ENCODE measurements around the gene CCDC18.
"Not testable (repeated sequence)": the region's sequence is repeated elsewhere in the genome, so short reads cannot be mapped to it uniquely, and the experiment has no call there.

Gene CCDC18

GRCh38 chr1:93237021-93237420 lies 56.5 kb downstream of the CCDC18 start:
- no peak for DNase-seq (ENCODE audit: low read depth)

GRCh38 chr1:93238425-93238824 lies 57.9 kb downstream of the CCDC18 start:
- no peak for DNase-seq (ENCODE audit: low read depth)

GRCh38 chr1:93239863-93240262 lies 59.3 kb downstream of the CCDC18 start:
- DNase-seq (ENCODE audit: low read depth), result no peak

GRCh38 chr1:93243233-93243632 lies 62.7 kb downstream of the CCDC18 start:
- DNase-seq (ENCODE audit: low read depth), result not testable (repeated sequence)

- no peak for DNase-seq (ENCODE audit: low read depth)
Observed at GRCh38 chr1:93244298-93245069, 64.0 kb downstream of the CCDC18 start.

GRCh38 chr1:93251966-93252365 lies 71.4 kb downstream of the CCDC18 start:
- no peak for DNase-seq (ENCODE audit: low read depth)

- DNase-seq (ENCODE audit: low read depth), result no peak
Observed at GRCh38 chr1:93252598-93252997, 72.1 kb downstream of the CCDC18 start.

GRCh38 chr1:93253516-93253915 lies 73.0 kb downstream of the CCDC18 start:
- no peak for DNase-seq (ENCODE audit: low read depth)

- no peak for DNase-seq (ENCODE audit: low read depth)
Observed at GRCh38 chr1:93255222-93256079, 74.9 kb downstream of the CCDC18 start.

GRCh38 chr1:93256433-93256832 lies 75.9 kb downstream of the CCDC18 start:
- DNase-seq (ENCODE audit: low read depth), result no peak

- no peak for DNase-seq (ENCODE audit: low read depth)
Observed at GRCh38 chr1:93257889-93258288, 77.4 kb downstream of the CCDC18 start.

GRCh38 chr1:93260726-93261125 lies 80.2 kb downstream of the CCDC18 start:
- DNase-seq (ENCODE audit: low read depth), result not testable (repeated sequence)

- DNase-seq (ENCODE audit: low read depth), result no peak
Observed at GRCh38 chr1:93262645-93263044, 82.1 kb downstream of the CCDC18 start.

GRCh38 chr1:93268888-93269287 lies 88.4 kb downstream of the CCDC18 start:
- DNase-seq (ENCODE audit: low read depth), result not testable (repeated sequence)

GRCh38 chr1:93275262-93275633 lies 94.7 kb downstream of the CCDC18 start:
- DNase-seq (ENCODE audit: low read depth), result not testable (repeated sequence)

GRCh38 chr1:93275634-93276295 lies 95.2 kb downstream of the CCDC18 start:
- no peak for DNase-seq (ENCODE audit: low read depth)

- DNase-seq (ENCODE audit: low read depth), result not testable (repeated sequence)
Observed at GRCh38 chr1:93277530-93277929, 97.0 kb downstream of the CCDC18 start.

GRCh38 chr1:93283496-93283895 lies 103.0 kb downstream of the CCDC18 start:
- no peak for DNase-seq (ENCODE audit: low read depth)

GRCh38 chr1:93288558-93288957 lies 108.0 kb downstream of the CCDC18 start:
- no peak for DNase-seq (ENCODE audit: low read depth)

GRCh38 chr1:93296555-93297154 lies 116.1 kb downstream of the CCDC18 start:
- DNase-seq (ENCODE audit: low read depth), result no peak

- DNase-seq (ENCODE audit: low read depth), result no peak
Observed at GRCh38 chr1:93301131-93301530, 120.6 kb downstream of the CCDC18 start.

GRCh38 chr1:93302078-93302477 lies 121.6 kb downstream of the CCDC18 start:
- DNase-seq (ENCODE audit: low read depth), result no peak

All from activated T-helper 9 cell treated with anti-CD3 and anti-CD28 coated beads, Interleukin-2, amount 50 U/mL, for 16 hours (primary cell).